ENCODE results near the gene SLC37A1.

DNA sequence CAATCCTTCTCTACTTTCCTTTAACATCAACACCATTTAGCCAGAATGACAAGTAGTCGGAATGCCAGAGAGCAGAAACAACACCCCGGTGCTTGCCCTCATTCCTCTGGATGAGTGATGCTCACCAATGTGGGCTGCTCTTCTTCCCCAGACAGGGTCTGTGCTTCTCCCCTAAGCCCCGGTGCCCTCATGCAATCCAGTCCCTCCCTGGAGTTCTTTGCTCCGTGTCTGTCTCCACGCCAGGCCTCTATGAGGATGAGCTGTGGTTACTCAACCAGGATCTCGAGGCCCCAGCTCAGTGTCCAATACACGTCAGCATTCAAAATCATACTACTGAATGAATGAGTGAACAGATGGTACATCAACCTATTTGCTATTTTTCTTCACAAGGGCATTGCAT is 110.0 kb downstream of the SLC37A1 start:
- TF ChIP-seq CTCF (IDR thresholded peaks at IDR 0.05; ENCODE audit: low read depth, low read length, missing input control) (no peak), HNF4G (IDR thresholded peaks at IDR 0.05) (no peak), MAX (IDR thresholded peaks at IDR 0.05) (no peak)

All from liver (tissue), 3 donors.